ENCODE results near the gene ABCA13.

ABCA13 gene

GRCh38 chr7:48183370-48183743 is 12.1 kb downstream of the ABCA13 start:
- no peak overlapping the region for H3K27ac ChIP-seq (replicated peaks)
- no peak overlapping the region for H3K4me3 ChIP-seq (replicated peaks; ENCODE audit: insufficient read depth, low read length)
- DNase-seq (ENCODE audit: low read depth in 1 of 2, low spot score in 1 of 2) = no peak

GRCh38 chr7:48183965-48184364 is 12.7 kb downstream of the ABCA13 start:
- Histone ChIP-seq H3K27me3 (ENCODE audit: insufficient read depth, poor library complexity, severe bottlenecking) (no peaks in the 10 kb centered on the region), H3K4me3 (replicated peaks; ENCODE audit: insufficient read depth, low read length) (no peak overlapping the region), H3K27ac (replicated peaks) (no peak overlapping the region)
- TF ChIP-seq GABPA (IDR thresholded peaks at IDR 0.05; ENCODE audit: low read depth) (no peak), SPI1 (IDR thresholded peaks at IDR 0.05; ENCODE audit: borderline replicate concordance, low read depth) (no peak), POLR2AphosphoS5 (IDR thresholded peaks at IDR 0.05; ENCODE audit: low read depth) (no peak)
- TF ChIP-seq, protein P1, sequence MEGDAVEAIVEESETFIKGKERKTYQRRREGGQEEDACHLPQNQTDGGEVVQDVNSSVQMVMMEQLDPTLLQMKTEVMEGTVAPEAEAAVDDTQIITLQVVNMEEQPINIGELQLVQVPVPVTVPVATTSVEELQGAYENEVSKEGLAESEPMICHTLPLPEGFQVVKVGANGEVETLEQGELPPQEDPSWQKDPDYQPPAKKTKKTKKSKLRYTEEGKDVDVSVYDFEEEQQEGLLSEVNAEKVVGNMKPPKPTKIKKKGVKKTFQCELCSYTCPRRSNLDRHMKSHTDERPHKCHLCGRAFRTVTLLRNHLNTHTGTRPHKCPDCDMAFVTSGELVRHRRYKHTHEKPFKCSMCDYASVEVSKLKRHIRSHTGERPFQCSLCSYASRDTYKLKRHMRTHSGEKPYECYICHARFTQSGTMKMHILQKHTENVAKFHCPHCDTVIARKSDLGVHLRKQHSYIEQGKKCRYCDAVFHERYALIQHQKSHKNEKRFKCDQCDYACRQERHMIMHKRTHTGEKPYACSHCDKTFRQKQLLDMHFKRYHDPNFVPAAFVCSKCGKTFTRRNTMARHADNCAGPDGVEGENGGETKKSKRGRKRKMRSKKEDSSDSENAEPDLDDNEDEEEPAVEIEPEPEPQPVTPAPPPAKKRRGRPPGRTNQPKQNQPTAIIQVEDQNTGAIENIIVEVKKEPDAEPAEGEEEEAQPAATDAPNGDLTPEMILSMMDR (IDR thresholded peaks at IDR 0.05; ENCODE audit: insufficient read depth, low read length) = no peak
- TF ChIP-seq, protein P2, sequence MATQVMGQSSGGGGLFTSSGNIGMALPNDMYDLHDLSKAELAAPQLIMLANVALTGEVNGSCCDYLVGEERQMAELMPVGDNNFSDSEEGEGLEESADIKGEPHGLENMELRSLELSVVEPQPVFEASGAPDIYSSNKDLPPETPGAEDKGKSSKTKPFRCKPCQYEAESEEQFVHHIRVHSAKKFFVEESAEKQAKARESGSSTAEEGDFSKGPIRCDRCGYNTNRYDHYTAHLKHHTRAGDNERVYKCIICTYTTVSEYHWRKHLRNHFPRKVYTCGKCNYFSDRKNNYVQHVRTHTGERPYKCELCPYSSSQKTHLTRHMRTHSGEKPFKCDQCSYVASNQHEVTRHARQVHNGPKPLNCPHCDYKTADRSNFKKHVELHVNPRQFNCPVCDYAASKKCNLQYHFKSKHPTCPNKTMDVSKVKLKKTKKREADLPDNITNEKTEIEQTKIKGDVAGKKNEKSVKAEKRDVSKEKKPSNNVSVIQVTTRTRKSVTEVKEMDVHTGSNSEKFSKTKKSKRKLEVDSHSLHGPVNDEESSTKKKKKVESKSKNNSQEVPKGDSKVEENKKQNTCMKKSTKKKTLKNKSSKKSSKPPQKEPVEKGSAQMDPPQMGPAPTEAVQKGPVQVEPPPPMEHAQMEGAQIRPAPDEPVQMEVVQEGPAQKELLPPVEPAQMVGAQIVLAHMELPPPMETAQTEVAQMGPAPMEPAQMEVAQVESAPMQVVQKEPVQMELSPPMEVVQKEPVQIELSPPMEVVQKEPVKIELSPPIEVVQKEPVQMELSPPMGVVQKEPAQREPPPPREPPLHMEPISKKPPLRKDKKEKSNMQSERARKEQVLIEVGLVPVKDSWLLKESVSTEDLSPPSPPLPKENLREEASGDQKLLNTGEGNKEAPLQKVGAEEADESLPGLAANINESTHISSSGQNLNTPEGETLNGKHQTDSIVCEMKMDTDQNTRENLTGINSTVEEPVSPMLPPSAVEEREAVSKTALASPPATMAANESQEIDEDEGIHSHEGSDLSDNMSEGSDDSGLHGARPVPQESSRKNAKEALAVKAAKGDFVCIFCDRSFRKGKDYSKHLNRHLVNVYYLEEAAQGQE (IDR thresholded peaks at IDR 0.05; ENCODE audit: insufficient replicate concordance, low read depth) = no peak
- no peak for DNase-seq (ENCODE audit: low read depth in 1 of 2, low spot score in 1 of 2)

More at GRCh38 chr7:48183370-48183743, 12.1 kb downstream of the ABCA13 start:
- TF ChIP-seq SPI1 (IDR thresholded peaks at IDR 0.05; ENCODE audit: borderline replicate concordance, low read depth) = no peak
- no peak for TF ChIP-seq POLR2AphosphoS5 (IDR thresholded peaks at IDR 0.05; ENCODE audit: low read depth)
- TF ChIP-seq, protein P1 (IDR thresholded peaks at IDR 0.05; ENCODE audit: insufficient read depth, low read length) = no peak
- TF ChIP-seq, protein P2 (IDR thresholded peaks at IDR 0.05; ENCODE audit: insufficient replicate concordance, low read depth) = no peak
- TF ChIP-seq GABPA (IDR thresholded peaks at IDR 0.05; ENCODE audit: low read depth) = no peak
- H3K27me3 ChIP-seq (ENCODE audit: insufficient read depth, poor library complexity, severe bottlenecking) = no peaks in the 10 kb centered on the region

DNA sequence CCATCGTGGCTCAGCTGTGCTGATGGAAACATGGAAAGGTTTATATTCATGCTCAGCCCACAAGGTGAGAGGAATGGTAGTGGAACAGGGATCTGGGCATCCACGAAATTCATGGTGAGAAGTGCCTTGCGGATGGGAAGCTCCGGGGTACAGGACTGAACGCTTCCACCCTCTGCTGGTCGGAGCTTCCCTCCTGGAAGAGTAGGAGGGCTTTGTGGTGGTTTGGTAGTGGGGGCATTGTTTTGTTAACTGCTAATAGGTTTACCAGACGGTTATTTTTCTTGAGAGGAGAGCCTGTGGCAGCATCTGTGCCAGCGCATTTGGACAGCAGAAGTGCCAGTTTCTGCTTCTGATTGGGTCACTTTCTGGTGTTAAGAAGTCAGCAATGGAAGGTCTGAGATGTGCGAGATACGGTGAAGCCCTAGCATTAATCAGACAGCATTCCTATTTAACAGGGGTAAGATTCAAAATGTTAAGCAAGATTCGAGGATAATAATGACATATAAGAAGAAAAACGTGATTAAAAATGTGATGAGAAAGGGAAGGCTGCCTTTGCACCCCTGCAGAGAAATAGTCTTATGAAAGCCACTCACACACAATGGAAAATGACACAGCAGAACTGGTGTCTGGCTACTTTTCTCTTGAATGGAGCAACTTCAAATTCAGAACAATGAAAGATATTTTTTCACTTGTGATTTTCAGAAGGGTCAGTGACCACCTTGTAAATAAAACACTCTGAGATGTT is 17.7 kb downstream of the ABCA13 start:
- no peak for DNase-seq (ENCODE audit: low read depth in 1 of 2, low spot score in 1 of 2)
- TF ChIP-seq GABPA (IDR thresholded peaks at IDR 0.05; ENCODE audit: low read depth) = no peak
- TF ChIP-seq POLR2AphosphoS5 (IDR thresholded peaks at IDR 0.05; ENCODE audit: low read depth) = no peak
- TF ChIP-seq, protein P1 (IDR thresholded peaks at IDR 0.05; ENCODE audit: insufficient read depth, low read length) = no peak
- TF ChIP-seq, protein P2 (IDR thresholded peaks at IDR 0.05; ENCODE audit: insufficient replicate concordance, low read depth) = no peak
- no peak for TF ChIP-seq SPI1 (IDR thresholded peaks at IDR 0.05; ENCODE audit: borderline replicate concordance, low read depth)
- H3K4me3 ChIP-seq (replicated peaks; ENCODE audit: insufficient read depth, low read length) = no peak overlapping the region
- H3K27me3 ChIP-seq (ENCODE audit: insufficient read depth, poor library complexity, severe bottlenecking) = no peaks in the 10 kb centered on the region
- H3K27ac ChIP-seq (replicated peaks) = no peak overlapping the region
